GM19351 (cell line): ENCODE measurements around the gene RIIAD1.
"Not testable (repeated sequence)": the region's sequence is repeated elsewhere in the genome, so short reads cannot be mapped to it uniquely, and the experiment has no call there.

Experiments used
- ATAC-seq: cut with Tn5 transposase; IDR thresholded peaks from one replicate; pipeline ENCODE4 v1.9.1; 2021; ENCODE audit warnings: mild to moderate bottlenecking, moderate library complexity; ENCODE audit not compliant: unreplicated experiment

The RIIAD1 gene, protein sequence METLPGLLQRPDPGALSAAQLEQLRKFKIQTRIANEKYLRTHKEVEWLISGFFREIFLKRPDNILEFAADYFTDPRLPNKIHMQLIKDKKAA

DNA sequence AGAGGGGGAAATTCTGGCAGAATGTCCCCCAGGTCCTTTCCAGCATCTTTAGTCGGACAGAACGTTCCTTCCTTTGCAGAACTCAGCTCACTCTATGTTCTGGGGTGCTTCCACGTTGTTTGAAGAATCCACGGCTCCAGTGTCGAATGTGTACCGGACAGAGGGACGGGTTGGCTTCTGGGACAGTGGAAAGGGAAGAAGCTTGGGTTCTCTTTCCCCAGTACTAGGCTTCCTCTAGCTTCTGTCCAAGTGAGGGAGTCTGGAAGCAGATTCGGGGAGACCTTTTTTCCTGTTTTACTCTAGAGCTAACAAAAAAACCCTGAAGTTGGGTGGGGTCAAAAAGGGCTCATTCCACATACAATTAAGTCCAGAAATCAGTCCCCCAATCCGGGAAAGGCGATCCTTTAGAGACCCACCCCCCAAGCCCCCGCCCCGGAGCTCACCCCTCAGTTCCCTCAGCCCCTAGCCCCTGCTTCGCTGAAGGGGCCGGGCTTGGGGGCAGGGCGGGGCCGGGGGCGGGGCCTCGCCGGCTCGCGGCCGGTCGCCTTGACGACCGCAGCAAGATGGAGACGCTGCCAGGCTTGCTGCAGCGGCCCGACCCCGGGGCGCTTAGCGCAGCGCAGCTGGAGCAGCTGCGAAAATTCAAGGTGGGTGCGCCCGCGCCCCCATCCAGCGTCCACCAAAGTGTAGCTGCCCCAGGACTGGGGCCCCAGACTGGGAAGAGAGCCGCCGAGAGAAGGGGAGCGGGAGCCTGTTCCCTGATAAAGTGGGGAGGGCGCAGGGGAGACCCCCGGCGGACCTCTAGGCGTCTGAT is at the start of gene RIIAD1:
RIIAD1 (plus strand) TSS at position 549 of the 814 bp plus-strand sequence; CDS start at position 564, 15 bp downstream.
- ATAC-seq: peak; percentile 55

DNA sequence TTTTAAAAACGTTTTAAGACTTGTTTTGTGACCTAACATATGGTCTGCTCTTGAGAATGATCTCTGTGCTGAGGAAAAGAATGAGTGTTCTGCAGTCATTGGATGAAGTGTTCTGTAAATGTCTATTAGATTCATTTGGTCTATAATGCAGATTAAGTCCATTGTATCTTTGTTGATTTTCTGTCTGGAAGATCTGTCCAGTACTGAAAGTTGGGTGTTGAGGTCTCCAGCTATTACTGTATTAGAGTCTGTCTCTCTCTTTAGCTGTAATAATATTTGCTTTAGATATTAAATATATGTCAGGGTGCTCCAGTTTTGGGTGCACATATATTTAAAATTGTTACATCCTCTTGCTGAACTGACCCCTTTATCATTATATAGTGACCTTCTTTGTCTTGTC is 47.9 kb upstream of the RIIAD1 start:
- ATAC-seq: no peak

DNA sequence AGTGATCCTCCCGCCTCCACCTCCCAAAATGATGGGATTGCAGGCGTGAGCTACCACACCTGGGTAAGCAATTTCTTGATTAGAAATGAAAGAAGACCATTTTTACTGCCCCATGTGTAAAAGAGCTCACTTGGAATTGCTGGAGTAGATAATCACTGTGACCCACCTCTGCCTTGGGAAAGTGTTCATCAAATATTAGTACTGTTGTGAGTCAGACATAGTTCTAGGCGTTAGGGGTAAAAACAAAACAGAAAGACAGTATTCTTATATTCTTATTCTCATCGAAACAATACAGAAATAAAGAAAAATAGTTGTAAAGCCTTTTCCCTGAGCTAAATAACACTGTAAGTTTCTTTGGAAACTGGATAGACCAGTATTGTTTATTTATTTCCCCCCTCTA is 40.9 kb upstream of the RIIAD1 start:
- no peak for ATAC-seq

DNA sequence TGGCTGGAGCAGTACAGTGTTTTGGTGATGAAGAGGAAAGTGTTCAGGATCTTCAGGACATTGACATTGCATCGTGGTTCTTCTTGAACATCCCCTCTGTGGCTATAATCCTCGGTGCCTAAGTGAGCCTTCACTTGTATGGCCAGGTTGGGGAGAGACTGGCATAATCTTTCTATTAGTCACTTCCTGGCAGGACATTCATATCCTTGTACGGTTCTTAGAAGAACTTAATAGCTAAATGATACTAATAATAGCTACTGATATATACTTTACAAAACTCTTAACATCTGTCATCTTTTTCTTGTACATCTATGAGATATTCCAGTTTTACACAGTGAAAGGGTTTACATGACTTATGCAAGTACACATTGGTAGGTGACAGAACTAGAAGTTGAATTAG is 40.5 kb upstream of the RIIAD1 start:
- ATAC-seq: no peak

DNA sequence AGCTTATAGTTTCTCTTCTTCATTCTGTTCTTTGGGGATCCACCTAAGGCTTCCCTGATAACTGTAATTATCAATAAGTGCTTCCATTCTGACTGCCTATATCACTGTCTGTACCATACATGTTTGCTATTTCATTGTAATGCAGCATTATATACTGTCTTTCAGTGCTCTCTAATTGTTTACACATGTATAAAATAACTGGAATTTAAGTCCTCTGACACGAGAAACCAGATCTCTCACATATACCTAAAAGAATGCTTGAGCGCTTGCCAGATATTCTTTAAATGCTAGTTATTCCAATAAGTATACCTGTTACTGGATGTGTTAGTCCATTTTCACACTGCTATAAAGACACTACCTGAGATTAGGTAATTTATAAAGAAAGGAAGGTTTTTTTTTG is 39.4 kb upstream of the RIIAD1 start:
- ATAC-seq: no peak

DNA sequence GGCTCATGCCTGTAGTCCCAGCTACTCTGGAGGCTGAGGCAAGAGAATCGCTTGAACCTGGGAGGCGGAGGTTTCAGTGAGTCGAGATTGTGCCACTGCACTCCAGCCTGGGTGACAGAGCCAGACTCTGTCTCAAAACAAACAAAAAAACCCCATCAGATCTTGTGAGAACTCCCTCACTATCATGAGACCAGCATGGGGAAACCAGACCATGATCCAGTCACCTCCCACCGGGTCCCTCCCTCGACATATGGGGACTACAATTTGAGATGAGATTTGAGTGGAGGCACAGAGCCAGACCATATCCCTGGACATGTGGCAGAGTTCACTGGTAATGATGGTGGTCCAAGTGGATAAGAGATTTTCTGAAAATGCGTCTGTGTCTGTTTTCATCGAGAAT is 38.4 kb upstream of the RIIAD1 start:
- ATAC-seq: not testable (repeated sequence)

DNA sequence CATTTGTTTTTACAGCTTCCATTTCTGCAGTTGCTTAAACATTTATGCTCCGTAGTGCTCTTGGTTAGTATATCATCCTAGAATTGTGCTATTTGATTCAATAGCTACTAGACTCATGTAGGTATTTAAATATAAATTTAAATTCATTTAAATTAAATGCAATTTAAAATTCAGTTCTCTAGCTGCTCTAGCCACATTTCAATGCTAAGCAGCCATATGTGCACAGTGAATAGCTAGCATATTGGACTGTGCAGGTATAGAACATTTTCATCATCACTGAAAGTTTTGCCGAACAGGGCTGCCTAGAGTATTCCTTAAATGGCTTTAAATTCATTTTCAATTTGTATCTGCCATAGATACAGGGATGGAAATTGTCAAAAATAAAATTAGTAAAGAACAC is 37.2 kb upstream of the RIIAD1 start:
- ATAC-seq: no peak

DNA sequence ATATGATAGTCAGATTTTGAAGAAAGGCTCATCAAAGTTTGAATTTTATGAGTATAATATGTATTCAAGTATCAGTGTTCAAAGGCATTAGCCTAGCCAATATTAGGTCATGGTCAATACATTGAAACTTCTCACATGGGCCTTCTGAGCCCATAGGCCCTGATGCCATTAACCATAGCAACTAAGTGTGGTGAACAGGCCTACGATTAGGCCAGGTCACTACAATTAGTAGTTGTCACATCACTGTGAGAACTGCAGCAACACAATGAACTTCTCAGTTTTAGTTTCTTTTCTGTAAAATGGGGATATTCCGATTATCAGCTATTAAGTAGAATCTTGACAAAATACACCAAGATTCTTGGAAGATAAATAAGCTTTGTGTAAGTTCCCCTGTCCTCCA is 34.8 kb upstream of the RIIAD1 start:
- ATAC-seq: no peak

DNA sequence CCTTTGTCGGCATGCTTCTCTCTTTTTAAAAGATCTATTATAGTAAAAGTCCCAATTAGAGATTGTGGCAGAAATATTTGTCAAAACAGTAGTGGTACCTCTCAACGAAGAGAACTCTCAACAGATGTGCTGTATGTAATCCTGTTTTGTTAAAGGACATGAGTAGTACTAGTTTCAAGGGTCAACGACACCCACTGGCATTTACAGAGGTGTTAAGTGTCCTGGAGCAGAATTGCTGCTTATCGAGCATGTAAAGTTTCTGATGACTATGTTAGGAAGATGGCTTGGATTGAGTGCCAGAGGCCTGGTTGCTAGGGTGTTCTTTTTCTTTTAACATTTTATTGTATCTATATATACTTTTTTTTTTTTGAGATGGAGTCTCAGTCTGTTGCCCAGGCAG is 31.8 kb upstream of the RIIAD1 start:
- no peak for ATAC-seq

DNA sequence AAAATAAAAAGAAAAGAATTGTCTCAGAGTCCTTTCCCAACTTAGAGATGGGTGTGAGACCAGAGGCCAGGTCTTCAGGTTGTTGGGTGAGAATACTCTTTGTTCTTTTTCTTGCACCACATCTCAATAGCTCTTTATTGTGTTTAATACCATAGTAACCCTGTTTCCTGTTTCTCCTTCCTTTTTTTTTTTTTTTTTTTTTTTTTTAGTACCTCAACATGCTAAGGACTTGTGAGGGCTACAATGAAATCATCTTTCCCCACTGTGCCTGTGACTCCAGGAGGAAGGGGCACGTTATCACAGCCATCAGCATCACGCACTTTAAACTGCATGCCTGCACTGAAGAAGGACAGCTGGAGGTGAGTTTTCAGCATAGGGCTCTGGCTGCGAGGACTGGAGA is 29.1 kb upstream of the RIIAD1 start:
- ATAC-seq: no peak

DNA sequence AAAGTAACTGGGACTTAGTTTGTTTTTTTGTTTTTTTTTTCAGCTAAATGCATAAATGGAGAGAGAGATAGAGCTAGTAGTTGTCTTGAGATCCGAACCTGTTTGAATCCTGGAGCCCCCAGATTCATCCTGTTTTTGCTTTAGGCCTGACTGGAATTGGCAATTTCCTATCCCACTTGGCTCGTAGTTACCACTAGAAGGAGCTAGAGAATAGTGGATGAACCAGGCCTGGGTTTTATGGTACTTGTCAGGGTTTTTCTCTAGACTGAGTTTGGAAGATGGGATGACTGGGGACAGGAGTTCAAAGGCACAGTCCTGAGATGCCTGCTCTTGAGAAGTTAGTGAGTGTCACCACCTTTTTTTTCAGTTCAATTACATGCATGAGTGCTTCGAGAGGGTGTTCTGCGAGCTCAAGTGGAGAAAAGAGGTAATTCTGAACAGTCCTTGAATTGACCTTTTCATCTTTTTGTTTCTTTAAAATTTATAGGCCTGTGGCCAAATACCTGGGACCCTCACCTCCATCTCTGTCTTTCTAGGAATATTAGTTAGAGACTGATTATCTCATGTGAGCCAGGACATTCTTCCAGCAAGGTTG is 28.2 kb upstream of the RIIAD1 start:
- no peak for ATAC-seq

DNA sequence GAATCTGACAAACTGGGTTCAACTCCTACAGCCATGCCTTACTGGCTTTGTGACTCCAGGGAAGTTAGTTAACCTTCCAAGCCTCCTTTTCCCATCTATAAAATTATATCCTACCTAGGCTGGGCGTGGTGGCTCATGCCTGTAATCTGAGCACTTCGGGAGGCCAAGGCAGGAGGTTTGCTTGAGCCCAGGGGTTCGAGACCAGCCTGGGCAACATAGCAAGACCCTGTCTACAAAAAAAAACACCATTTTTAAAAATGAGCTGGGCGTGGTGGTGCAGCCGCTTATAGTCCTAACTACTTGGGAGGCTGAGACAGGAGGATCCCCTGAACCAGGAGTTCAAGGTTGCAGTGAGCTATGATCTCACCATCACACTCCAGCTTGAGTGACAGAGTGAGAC is 19.8 kb upstream of the RIIAD1 start:
- no peak for ATAC-seq

DNA sequence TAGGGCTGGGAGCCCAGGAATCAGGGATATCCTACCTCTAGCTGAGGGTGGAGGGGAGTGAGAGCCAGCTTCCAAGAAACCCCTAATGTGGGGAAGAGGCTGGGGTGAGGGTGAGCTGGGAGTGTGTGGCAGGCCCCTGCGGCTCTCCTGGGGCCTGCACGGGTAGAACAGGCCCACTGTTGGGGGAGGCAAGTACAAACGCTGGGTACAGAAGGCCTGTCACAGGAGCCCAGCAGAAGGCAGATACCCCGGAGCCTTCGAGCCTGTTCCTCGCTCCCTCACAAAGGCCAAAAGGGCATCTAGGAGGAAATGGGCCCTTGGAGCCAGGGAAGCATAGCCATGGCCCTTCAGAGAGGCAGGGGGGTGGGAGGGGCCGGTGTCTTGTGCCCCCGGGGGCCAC is 18.4 kb upstream of the RIIAD1 start:
- no peak for ATAC-seq

DNA sequence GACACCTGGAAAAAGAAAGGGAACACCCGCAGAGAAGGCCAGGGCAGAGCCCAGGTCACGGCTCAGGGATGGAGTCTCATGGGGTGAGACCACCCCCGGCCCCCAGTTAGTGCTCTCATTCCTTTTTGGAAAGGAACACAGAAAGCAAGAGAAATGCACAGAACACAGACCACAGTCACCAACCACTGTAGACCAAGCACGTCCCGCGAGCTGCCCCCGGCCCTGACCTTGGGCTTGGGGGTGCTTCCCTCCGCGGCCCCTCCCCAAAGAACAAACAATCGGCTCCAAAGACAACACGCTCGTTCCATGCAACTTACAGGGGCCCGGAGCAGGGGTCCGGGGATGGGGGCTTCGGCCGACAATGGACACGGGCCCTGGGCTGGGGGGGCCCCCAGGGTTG is 17.5 kb upstream of the RIIAD1 start:
- no peak for ATAC-seq

DNA sequence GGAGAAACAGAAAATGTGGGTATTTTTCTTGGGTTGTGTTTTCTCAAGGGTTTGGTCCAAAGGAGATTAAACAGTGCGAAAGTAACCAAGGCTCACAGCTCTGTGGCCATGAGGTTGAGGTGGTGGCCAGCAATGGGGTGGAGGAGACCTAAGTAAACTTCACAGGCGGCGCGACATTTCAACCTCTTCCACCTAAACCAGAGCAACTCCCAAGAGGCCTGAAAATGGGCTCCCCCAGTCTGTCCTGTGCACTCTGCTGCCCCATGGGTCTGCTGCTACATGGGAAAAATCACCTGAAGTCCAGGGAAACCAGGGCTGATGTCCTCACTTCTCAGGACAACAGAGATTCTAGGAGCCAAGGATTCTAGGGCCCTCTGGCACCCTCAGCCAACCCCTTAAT is 17.1 kb upstream of the RIIAD1 start:
- ATAC-seq: no peak

DNA sequence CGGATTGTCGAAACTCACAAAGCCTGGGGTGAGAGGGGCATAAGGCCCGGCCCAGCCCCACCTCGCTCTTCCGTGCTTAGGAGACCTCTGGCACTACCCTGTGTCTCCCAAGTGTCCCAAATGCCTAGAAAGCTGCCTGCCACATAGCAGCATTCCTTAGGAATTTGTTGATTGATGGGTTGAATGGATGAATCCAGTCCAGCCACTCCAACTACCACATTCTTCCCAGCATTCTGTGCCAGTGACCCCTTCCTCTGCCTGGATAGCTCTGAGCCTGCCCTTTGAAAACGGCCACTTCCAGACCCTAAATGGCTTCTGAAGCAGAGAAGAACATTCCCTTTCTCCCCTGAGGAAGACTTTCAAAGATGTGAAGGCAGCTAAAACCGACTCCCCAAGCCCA is 16.2 kb upstream of the RIIAD1 start:
- ATAC-seq: no peak

DNA sequence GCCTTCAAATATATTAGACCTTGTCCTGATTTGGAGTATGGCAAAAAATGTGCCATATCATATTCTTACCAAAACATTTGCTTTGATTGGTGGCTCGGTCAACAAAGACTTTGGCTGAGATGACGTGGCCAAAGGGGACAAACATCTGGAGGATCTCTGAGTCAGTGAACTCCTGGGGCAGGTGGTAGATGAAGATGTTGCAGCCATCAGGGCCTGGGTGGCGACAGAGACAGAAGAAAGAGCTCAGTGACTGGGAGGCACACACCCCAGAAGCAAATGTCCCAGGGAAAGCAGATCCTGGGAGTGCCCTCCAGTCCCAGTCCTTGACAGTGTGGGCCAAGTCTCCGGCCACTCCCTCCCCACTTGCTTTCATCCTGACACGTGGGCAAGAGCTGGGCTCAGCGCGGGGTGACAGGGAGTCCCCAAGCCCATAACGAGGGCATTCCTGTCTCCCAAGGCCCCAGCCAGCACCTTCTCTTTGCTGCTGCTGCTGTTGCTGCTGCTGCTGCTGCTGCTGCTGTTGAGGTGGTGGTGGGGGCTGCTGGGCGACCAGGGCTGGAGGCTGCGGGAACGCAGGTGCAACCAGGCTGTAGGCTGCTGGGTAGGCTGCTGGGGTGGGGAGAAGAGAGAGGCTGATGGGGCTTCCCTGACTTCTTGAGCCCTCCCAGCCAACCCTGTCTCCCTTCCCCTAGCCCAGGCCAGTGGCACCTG is 15.4 kb upstream of the RIIAD1 start:
- ATAC-seq: no peak

DNA sequence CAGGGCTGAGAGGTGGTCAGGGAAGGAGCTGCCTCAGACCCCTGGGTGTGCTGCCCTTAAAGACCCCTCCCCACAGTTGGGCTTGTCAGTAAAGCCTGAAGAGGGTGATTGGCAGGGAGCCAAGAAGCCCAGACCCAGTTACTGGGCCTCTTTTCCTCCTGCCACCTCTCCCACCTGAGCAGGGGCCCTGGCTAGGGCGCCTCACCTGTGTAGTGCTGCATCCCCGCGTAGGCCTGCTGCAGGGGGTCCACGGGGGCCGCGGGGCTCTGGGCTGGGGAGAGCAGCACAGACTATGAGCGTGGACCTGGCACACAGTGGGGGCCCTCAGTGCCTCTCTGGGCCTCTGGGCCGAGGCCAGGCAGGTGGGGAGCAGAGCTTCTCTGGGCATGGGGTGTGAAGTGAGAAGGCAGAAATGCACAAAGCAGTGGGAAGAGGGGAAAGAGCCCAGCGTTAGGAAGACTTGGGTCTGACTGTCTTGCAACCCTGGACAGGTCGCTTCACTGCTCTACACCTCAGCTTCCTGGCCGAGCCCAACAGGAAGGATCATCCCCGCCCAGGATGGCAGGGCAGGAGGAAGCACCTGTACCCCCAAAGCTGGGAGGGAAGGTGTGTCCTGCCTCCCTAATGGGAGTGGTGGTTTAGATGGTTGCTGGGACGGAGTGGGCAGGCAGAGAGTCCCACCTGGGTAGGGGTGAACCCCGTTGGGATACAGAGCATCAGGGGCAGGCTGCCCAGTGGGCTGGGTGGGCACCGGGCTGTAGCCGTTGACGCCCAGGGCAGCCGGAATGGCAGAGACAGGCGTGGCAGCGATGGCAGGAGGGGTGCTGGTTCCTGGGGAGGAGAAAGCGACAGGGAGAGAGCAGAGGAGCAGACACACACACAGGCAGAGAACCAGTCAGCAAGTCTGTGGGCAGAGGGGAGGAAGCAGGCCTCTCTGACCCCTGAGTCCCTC is 14.6 kb upstream of the RIIAD1 start:
- ATAC-seq: no peak

DNA sequence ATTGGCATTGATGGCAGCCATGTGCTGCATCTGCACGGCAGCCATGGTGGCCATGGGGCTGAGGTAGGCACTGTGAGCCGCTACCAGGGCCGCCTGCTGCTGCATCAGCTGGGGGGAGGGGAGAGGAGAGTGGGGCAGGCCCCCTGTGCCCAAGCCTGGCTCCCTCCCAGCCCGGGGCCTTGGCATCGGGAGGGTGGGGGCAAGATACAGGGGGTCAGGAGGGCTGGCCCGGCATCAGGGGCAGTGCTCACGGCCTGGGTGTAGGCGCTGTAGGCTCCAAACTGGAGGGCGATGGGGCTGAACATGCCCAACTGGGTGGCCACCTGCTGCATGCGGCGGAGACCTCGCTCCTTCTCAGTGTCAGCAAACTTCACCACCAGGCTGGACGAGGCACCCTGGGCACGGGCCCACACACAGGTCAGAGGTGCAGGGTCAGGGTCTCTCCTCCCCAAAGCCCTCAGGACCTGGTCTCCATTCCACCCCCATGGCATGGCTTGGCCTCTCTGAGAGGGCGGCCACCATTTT is 13.7 kb upstream of the RIIAD1 start:
- ATAC-seq: no peak

DNA sequence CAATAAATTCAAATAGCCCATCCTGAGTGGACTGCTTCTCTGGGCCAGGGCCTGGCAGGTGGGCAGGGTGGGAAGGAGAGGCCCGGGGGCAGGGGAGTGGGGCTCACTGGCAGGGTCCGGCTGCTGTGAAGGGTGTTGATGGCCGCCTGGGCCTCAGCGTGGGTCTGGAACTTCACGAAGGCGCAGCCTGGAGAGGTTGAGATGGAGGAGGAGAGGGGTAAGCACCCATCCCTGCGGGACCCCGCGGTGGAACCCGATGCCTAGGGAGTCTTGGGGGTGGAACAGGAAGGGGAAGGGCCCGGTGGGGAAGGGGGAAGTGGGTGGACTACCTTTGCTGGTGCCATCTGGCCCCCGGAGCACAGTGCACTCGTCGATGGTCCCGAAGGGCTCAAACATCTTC is 12.4 kb upstream of the RIIAD1 start:
- no peak for ATAC-seq
